ENCODE results near the gene GBE1.

Gene GBE1

DNA sequence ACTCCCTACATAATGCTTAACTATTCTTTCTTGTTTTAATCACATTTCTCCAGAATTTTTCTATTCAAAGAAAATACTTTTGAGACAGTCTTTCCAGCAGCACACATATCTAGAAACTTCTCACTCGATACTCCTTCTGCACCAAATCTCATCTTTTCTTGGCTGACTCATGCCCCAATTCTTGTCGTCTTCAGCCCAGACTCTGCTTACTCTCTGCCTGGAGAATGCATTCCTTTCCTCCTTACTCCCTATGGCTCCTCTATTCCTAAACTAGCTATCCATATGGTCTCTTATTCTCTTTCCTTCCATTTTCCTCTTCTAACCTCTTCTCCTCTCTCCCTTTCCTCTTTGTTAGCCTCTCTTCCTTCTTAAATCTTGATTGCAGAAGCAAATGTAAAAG is 158.7 kb downstream of the GBE1 start:
- DNase-seq = no peak

DNA sequence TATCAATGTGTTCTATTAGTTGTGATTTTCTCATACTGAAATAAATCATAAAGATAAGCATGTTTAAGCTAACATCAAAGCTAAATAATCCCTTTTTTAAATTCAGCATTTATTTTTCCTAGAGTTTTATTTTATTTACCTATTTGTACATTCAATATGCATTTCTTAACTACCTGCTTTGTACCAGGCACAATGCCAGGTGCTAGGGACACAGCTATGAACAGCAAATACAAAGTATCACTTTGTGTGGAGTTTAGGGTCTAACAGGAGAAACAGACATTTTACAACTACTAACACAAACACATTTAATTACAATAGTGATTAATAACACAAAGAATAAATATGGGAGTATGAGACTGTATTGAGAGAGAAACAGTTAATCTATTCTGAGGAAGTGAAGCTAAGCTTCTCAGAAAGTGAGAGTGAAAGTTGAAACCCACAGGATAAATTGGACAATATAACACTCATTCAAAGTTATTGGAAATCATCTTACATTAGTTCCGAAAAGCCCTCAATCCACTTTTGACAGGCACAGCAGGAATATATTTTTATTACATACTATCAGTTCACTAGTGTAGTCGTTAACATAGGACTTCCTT is 159.6 kb downstream of the GBE1 start:
- DNase-seq = peak; percentile 21

DNA sequence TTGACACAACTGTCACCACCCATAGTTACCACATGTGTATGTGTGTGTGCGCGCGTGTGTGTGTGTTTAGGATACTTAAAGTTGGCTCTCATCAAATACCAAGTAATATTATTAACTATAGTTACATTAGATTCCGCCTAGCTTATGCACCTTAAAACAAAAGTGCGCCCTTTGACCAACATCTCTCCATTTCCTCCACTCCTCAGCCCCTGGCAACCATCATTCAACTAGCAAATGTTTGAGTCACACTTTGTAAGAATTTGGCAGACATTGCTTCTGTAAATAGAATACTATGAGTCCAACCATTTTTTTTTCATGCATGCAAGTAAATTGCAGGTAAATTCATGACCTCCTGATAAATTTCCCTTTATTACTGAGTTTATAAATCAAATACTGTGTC is 169.3 kb downstream of the GBE1 start:
- no peak for DNase-seq

DNA sequence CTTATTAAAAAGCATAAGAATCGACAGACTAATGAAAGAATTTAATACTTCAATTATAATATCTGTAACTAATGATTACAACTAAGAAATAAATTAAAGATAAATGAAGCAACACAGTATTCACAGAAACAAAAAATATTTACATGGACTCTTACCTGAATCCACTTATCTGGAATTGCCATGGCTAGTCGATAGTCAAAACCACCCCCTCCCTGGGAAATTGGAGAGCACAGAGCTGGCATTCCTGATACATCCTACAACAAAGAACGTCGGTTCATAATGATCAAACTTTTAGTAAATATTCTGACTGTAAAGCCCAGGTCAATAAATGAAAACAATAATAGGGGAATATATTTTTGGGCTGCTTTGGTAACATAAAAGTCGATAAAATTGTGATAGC is 175.5 kb downstream of the GBE1 start:
- no peak for DNase-seq

DNA sequence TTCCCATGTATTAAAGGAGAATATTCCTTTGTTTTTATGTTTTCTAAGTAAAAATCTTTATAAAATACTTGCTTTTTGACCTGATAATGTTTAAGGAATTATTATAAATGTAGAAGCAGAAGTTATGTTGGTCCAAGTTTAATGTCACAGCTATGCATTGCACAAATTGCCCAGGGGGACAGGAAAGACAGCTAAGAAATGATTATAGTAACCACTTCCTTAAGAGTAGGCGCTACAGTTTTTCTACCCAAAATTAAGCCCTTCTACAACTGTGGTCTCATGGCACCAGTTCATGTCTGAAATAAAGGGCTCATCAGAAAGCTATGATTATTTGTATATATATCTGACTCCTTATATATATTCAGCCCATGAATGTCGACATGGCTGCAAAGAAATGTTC is 176.4 kb downstream of the GBE1 start:
- DNase-seq = no peak

DNA sequence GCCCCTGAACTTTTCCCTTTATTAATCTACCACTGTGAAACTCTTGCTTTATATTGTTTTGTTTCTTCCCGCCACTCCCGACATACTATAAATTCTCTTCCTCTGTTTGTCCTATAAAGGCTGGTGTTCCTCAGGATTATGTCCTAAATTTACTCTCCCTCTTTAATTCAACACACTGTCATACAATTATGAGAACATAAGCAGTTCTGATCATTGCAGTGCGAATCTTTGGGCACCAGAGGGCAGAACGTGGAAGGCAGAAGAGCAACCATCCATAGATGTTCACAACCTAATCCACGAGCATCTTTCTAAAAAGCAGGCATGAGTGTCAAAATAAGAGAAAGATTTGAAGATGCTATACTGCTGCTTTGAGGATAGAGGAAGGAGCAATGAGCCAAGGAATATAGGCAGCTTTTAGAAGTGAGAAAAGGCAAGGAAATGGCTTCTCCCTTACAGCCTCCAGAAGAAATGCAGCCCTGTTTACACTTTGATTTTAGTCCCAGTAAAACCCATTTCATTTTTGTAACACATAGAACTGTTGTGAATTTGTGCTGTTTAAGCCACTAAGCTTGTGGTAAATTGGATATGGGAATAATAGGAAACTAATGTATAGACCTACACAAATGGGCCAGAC is 179.4 kb downstream of the GBE1 start:
- peak; percentile 59 for DNase-seq

DNA sequence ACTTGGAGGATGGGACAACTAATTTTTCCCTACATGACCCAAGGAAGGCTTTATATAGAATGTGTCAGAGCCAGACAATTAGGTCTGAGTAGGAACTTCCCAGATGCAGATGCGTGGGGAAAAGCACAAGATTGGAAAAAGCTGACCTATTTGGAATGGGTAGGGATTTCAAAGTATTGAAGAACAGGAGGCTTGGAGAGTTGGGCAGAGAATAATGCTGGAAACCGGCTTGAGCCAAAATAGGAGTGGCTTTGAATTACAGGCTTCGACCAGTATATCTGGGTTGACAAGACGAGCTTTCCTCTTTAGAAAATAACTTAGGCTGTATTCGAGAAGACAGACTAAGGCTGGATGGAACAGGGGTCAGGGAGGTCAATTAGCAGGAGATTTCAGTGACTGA is 181.1 kb downstream of the GBE1 start:
- no peak for DNase-seq

DNA sequence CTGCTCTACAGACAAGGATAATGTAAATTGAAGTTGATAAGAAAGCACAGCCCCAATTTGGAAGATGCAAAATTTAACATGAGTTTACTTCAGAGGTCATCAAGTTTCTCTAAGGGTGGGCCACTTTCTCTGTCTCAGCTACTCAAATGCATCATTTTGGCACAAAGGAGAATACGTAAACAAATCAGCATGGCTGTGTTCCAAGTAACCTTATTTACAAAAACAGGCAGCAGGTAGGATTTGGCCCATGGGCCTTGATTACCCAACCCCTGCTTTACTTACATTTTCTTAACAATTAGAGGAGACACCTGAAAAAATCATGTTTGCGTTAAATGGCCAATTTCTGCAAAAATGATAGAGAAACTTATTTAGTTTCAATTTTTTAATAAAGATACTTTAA is 181.7 kb downstream of the GBE1 start:
- no peak for DNase-seq

DNA sequence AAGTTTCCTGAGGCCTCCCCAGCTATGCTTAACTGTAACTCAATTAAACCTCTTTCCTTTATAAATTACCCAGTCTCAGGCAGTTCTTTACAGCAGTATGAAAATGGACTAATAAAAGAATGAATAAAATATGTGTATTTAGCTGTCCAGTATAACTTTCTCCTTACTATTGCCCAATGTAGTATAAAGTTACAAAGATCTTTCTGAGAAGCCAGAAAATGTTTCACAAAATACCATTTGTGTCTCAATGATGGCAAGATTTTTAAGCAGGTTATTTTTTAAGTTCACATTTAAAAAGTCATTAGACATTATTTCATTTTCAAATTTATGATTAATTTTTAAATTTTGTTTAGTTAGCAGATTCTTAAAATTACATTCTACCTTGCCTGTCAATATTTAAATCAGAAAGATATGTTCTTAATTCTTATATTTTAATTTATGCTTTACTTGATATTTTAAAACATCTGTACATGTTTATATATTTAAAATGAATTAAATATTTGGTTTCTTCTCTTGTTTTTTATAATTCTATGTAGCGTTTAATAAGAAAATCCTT is 189.2 kb downstream of the GBE1 start:
- DNase-seq = no peak

DNA sequence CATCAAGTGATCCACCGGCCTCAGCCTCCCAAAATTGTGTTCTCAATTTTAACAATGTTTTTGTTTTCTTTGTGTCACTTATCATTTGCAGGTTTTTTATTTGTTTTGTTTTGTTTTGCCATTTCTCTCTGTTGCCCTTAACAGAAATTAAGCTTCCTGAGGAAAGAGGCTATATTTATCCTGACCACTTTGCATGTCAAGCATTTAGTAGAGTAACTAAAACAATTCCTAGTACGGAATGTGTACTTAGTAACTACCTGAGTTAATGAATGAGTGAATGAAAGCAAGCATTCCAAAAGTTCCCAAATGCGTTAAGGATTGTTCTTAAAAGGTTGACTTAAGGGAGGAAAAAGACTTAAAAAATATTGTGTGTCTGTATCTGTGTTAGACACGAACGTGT is 193.1 kb downstream of the GBE1 start:
- DNase-seq = no peak

DNA sequence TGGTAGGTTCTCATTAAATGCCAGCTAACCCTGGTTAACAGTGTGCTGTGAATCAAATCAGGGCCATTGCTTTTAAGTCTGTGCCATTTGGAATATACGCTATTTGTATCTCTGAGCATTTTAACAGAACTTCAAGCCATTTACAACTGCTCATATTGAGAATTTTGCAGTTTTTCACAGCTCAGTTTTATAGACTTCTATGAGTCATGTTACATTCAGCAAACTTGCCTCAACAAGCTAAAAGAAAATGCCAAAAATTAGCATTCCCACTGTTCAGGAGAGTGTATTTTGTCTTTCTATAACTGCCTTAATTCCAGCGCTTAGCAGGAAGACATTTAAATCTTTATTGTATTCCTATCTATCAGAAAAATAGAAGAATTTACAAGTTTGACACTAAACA is 196.4 kb downstream of the GBE1 start:
- DNase-seq = no peak

DNA sequence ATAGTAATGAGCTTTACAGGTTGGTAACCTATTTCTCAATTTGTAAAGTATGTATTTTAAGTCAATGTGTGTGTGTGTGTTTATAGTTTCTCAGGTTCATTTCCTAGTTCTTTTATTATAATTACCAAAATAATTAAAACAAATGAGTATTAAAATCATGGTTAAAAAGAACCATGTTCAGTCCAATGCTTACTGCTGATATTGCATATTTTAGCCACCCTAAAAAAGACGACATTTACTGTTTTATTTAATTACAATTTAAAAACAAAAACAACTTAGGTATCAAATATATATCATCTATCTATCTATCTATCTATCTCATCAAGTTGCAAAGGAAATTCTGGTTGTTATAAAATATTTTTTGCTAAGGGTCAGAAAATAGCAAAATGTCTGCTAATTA is 203.3 kb downstream of the GBE1 start:
- DNase-seq = no peak

DNA sequence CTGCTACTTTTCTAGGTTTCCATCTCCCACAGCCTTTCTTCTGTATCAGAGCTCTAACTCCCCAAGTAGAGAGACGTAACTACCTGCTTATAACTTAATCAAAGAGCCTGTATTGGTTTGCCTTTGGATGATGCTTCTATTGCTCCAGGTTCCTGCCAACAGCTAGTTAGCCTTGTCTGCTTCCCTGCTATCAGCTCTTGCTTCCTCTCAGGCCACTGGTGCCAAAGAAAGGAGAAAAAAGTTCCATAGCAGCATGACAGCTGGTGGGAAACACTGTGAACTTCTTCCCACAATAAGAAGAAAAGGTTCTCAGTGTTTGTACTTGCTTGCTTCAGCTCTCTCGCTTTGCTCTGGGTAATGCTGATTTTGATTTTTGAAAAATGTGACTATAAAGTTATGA is 206.6 kb downstream of the GBE1 start:
- DNase-seq = no peak

DNA sequence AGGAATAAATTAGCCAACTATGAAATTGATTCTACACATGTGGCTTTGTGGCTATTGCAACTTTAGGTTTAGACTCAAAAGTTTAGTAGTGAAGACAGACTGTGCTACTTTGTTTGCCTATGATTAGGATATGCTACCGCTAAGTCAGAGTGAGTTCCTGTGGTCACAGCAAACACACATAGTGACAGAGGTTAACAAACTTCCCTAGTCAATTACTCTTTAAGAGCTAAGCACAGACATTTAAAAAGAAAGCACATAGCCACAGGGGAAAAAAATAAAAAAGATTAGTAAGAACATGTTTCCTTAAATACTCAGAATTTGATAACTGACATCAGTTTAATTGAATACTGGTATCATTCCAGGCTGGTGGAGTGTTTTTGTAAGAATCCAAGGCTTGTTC is 207.1 kb downstream of the GBE1 start:
- peak; percentile 11 for DNase-seq

DNA sequence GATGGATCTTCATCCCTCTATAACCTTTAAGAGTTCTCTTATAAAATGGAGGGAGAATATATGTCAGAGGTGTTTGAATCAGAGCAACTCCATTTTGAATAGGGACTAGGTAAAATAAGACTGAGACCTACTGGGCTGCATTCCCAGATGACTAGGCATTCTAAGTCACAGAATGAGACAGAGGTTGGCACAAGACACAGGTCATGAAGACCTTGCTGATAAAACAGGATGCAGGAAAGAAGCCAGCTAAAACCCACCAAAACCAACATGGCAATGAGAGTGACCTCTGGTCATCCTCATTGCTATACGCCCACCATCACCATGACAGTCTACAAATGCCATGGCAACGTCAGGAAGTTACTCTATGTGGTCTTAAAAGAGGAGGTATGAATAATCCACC is 211.0 kb downstream of the GBE1 start:
- no peak for DNase-seq

DNA sequence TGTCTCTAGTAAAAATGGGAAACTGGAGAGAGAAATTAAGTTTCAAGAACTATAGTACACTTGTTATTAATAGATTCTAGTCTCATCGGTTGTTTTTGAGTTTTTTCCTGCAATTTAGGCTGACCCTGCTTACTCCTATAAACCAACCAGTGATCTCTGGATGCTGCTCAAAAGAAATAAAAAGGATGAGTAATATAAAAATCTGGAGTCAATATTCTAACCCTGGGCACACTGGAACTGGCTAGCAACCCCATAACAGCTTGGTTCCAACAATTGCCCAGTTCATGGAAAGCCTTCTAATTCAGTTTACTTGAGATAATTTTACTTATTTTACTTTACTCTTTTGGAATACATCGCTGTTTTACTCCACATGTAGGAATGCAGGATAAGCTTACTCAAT is 211.6 kb downstream of the GBE1 start:
- DNase-seq = no peak

DNA sequence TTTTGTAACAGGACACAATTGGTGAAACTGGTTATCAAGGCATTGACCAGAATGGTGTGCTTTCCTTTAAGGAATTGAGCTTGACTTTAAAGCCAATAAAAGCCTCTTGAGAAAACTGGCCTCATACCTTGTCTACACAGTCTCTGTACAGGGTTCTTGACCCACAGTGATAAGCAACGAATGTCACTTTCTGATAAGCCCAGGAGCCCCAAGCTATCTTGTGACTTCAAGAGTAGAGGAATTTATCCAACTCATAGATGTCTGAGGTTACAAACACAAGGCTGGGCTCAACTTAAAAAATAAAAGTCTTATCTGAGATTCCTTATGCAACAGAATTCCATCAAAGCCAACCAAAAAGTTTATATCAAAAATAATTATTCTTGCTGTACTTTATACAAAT is 212.1 kb downstream of the GBE1 start:
- peak; percentile 76 for DNase-seq

DNA sequence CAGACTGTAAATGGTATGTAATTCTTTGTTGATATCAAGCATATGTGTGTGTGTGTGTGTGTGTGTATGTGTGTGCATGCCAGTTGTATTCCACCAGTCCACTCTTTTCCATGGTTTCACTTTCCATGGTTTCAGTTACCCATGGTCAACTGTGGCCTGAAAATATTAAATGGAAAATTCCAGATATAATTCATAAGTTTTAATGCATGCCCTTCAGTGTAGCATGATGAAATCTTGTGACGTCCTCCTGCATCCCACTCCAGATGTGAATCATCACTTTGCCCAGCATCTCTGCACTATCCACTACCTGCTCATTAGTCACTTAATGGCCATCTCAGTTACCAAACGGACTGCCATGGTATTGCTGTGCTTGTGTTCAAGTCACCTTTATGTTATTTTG is 215.9 kb downstream of the GBE1 start:
- no peak for DNase-seq

DNA sequence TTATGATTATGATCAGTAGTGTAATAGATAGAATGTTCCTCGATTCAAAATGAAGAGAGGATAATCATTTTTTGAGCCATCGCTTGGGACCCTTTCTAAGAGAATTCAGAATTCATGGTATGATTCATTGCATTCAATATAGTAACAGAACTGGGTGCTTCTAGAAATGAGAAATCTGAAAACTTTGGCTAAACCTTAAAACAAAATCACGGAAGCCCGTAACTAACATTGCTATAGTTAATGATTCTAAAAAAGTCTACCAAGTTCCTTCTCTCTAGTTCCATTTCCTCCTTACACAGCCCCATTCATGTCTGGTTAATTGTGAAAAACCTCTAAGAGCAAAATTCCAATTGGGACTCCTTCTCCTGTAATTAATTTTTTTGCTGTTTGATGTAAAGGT is 217.1 kb downstream of the GBE1 start:
- no peak for DNase-seq

DNA sequence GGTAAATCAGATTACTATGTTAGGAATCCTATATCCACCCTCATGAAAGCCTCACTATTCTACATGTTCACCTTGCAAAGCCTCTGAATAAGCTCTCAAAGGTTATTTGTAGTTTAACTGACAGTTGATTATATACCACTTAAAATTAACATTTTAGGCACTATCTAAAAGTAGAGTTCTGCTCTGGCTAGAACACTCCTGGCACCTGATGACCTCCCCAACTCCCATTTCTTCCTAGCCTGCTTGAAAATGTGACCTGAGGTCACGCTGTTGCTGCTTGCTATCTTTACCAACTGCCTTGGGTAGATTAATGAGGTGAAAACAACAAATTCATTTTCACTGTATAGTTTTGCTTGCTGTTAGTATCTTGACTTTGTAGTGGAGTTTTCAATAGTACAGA is 220.7 kb downstream of the GBE1 start:
- no peak for DNase-seq

DNA sequence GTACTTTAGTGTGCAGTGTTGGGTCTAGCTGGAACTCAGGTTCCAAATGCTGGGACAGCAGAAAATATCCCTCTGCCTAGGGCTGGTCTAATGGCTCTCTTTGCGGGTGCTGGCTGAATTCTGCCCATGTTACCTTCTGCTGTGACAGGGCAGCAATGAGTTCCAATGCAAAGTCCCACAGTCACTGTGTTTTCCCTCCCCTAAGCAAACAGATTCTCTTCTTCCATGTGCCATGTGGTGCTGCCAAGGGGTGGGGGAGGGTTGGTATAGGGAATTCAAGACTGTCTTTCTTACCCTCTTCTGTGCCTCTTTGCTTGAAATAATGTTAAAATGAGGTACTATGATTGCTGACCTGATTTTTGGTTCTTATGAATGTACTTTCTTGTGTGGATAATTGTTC is 229.6 kb downstream of the GBE1 start:
- no peak for DNase-seq

DNA sequence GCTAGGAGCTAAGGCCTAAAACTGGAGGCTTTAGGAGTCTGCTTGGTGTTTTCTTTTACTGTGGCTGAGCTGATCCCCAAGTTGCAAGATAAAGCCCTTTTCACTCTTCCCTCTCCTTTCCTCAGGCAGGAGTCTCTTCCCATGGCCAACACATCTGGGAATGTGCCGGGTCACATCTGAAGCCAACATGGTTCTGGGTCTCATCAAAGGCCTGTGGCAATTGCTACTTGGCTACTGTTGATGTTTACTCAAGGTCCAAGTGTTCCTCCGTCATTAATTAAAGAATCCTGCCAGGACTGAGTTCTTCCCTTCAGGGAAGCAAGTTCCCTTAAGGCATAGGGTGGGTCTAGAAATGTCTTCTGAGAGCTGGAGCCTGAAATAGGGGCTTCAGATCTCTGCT is 230.2 kb downstream of the GBE1 start:
- no peak for DNase-seq

DNA sequence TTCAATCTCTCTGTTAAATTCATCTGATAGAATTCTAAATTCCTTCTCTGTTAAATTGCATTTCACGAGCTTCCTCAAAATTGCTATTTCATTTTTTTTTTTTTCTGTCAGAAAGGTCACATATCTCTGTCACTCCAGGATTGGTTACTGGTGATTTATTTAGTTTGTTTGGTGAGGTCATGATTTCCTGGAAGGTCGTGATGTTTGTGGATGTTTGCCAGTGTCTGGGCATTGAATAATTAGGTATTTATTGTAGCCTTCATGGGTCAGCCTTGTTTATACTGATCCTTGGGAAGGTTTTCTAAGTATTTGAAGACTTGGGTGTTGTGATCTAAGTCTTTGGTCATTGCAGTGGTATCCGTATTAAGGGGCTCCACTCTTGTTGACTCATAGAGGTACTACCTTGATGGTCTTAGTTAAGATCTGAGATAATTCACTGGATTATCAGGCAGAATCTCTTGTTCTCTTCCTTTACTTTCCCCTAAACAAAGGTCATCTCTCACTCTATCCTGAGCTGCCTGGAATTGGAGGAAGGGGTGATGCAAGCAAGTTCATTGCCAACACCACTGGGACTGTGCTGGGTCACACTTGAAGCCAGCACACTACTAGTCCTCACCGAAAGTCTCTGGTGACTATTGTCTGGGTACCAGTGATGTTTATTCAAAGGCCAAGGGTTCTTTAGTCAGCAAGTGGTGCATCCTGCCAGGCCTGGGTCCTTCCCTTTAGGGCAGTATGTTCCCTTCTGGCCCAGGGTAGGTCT is 231.1 kb downstream of the GBE1 start:
- no peak for DNase-seq

DNA sequence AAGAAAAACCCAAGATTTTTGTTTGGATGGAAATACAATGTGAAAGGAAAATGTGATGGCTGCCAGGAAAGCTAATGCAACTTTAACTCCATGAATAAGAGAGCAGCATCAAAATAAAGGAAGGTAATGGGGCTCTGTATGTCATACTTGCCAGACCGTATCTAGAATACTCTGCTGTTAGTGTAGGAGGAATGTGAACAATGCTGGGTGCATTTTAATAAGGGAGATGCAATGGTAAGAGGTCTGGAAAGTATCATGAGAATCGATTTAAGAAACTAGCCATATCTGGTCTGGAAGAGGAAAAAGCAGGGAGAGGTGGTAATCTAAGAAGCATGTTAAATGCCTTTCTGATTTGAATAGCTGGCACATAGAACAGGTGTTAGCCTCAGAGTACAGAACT is 239.6 kb downstream of the GBE1 start:
- no peak for DNase-seq

All from OCI-M1 (cell line).